ENCODE results near the gene CLDN5.
"Not testable (repeated sequence)": the region's sequence is repeated elsewhere in the genome, so short reads cannot be mapped to it uniquely, and the experiment has no call there.

GRCh38 chr22:19548427-19548826 is 24.2 kb upstream of the CLDN5 start:
- not testable (repeated sequence) for TF ChIP-seq POLR2AphosphoS5 (IDR thresholded peaks at IDR 0.05; ENCODE audit: borderline replicate concordance, low read depth, low read length); EZH2 (IDR thresholded peaks at IDR 0.05); FOXP2 (optimal IDR thresholded peaks at IDR 0.05; ENCODE audit: control extremely low read depth, extremely low read length, insufficient read depth)
